Measurements from ENCODE around the gene ALOX5.

ALOX5 gene

DNA sequence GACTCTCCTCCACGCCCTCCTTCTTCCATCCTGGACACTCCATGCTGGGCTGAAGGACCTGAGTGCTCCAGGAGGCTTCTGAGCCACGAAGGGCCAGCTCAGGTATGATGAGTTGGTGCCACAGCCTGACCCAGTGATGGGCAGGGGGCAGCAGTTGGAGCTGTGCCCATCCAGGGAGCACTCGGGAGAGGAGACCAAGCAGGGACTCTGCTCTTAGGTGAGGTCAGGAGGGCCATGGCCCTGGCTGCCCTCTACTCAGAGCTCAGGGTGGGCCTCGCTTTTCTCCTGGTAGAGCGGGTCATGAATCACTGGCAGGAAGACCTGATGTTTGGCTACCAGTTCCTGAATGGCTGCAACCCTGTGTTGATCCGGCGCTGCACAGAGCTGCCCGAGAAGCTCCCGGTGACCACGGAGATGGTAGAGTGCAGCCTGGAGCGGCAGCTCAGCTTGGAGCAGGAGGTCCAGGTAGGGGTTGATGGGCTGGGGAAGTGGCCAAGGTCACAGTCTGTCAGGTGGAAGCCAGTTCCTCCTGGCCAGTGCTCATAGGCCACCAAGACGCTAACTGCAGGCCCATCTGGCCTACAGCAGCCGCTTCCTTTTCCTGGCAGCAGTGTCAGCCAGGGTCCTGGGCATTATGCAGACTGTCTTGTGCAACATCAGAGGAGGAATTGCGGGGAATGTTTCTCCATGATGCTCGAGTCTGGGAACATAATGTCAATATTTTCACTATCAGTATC, 50.8 kb downstream of the ALOX5 start:
- DNase-seq (ENCODE audit: low spot score), result no peak

DNA sequence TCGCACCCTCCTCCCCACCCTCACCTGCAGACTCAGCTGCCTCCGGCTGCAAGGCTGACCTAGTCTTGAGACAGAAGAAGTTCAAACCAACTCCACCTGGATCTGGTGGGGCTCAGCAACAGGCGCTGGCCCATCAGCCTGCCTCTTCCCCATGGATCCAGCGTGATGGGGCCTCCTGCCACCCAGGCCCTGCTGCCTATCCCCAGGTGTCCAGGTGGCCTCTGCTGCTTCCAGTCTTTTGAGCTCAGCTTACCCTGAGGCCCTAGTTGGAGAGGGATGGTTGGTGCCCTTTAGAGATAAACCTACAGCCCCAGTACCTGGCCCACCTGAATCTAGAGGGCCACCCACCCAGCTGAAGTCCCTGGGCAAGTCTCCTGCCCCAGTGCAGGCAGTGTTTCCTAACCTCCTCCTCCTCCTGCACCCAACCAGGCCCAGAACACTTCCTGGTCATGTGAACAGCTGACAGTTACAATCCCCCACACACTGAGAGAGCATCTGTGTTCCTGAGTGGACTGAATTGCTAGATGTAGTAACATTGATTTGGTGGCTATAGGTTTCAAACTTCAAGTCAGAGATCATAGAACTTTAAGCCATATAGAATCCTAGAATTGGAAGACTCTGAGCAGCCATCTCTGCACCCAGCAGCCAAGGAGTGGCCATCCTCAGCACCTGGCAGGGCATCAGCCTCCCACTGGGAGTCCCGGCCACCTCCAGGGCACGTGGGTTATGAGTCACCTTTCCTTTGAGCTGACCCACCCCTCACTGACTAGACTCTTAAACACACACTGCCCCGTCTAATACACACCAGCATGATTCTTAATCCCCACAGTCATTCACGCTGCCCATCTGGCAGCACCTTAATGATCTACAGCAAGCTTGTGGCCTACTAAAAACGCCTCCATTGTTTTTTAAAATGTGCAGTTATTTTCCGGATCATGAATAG, 51.9 kb downstream of the ALOX5 start:
- DNase-seq (ENCODE audit: low spot score), result no peak

DNA sequence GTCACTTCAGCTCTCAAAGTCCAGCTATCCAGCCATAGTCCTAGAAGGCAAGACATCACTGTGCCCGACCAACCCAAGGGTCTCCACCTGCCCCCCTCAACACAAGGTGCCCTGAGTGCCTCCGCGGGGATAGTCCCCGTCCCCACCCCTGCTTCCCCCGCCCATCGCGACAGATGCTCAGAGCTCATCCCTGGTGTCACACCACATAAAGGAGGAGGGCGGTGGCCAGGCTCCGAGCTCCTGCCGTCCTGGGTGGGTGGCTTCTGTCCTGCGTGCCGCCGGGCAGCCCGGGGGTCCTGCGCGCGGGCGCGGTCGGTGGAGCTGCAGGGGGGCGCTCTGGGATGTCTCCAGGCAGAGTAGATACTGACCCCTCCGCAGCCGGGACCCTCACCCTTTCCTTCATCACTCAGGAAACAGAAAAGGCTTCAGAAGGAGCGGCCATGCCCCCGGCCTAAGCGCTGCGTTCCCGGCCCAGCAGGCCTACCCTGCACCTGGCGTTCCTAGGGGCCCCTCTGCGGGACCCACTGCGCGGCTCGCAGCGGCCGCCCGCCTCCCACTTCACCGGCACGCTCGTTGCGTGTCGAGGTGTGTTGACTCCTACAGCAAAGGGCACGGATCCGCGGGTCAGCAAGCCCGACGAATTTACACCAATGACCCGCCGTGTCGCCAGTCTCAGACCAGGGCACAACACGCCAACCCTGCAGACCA, 53.4 kb downstream of the ALOX5 start:
- no peak for DNase-seq (ENCODE audit: low spot score)

DNA sequence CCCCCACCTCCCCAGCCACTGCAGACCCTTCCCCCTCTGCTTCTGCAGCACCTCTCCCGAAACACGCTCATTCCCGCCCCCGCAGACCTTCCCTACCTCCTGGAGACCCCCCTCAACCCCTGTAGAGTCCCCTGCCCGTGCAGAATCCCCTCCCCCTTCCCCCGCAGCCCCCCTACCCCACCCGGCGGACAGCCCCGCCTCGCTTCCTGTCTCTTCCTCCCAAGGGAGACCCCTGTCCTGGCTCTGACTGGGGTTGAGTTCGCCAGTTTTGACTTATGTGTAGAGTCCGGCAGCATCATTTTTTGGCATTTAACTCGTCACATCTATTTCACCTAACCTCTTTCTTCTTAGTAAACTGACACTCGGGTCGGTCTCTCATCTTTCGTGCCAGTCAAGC, 54.0 kb downstream of the ALOX5 start:
- DNase-seq (ENCODE audit: low spot score), result no peak

DNA sequence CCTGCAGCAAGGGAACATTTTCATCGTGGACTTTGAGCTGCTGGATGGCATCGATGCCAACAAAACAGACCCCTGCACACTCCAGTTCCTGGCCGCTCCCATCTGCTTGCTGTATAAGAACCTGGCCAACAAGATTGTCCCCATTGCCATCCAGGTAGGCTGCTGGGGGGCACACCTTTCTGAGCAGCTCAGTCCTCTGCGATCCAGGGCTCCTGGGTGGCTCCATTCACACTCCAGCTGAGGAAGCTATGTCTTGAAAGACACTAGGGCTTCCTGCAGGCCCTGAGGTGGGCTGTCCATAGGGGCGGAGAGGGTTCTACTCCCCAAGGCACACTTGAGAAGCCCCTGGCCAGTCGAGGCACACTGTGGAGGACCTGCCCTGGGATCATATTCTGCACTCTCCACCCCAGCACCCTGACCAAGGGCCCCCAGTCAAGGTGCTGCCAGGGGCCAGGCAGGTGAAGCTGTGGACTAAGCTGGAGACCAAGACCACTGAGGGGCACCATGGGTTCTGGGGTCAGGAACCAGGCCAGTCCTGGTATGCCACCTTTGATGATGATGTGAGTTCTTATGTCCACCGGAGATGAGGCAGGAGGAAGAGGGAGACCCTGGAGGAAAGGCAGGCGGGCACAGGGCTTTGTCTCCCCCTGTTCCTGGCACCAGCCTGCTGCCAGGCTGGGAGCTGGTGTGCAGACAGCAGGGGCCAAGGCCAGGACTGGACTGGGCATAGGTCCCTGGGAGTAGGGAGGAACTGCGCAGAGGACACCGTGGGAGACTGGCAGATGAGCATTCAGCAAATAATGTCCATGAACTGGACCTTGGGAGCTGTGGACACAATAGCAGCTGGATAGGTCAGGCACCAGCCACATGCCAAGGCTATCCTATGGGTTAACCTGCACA, 54.8 kb downstream of the ALOX5 start:
- no peak for DNase-seq (ENCODE audit: low spot score)

DNA sequence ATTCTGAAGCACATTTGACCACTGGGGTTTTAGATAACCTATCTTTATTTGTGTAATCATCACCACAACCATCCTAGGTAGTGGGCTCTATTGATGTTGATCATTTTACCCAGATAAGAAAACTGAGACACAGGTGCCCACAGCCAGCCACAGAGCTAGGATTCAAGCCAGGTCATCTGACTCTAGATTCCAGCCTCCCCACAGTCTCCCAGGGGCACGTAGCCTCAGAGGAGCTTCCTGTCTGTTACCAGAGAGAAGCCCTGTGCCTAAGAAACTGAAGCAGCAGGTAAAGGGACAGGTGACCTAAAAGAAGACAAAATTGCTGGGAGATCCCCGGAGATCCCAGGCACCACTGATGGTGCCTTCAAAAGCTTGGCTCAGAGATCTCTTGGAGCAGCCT, 55.8 kb downstream of the ALOX5 start:
- no peak for DNase-seq (ENCODE audit: low spot score)

DNA sequence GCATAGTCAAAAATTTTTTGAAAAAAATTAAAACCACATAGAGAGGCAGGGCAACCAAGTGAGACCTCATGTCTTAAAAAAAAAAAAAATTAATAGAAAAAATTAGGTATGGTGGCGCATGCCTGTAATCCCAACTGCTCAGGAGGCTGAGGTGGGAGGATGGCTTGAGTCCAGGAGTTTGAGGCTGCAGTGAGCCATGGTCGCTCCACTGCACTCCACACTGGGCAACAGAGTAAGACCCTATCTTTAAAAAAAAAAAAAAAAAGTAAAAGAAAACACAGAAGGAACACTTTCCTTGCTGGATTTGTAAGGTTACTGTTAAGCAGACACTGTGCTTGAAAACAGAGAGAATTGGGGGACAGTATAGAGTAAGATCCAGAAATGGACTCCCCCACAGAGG, 58.1 kb downstream of the ALOX5 start:
- no peak for DNase-seq (ENCODE audit: low spot score)

DNA sequence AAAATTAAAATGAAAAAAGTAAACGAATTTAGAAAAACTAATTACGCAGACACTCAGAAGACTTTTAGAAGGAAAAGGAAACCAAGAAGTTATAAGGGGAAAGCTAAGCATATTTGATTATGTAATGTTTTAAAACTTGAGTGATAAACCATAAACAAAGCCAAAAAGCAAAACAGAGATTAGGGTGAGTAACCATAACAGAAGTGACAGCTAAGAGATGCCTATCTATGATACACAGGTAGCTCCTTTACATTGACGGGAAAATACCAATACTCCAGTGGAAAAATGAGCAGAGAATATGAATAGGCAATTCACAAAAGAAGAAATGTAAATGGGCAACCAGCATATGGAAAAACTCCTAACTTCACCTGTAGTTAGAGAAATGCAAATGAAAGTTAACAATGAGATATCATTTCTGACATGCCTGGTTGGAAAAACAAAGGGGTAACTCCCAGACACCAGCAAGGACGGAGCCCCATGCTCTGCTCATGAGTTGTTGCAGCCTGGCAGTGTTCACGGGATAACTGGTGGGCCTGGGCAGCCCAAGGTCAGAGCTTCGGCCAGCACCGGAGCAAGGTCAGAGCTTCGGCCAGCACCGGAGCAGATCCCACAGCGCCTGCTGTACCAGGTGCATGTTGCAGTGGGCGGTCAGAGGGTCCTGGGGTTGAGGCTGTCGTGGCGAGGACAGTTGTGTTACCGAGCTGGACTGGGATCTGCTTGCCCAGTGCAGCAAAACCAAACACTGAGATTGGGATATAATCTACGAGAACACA, 58.9 kb downstream of the ALOX5 start:
- no peak for DNase-seq (ENCODE audit: low spot score)

DNA sequence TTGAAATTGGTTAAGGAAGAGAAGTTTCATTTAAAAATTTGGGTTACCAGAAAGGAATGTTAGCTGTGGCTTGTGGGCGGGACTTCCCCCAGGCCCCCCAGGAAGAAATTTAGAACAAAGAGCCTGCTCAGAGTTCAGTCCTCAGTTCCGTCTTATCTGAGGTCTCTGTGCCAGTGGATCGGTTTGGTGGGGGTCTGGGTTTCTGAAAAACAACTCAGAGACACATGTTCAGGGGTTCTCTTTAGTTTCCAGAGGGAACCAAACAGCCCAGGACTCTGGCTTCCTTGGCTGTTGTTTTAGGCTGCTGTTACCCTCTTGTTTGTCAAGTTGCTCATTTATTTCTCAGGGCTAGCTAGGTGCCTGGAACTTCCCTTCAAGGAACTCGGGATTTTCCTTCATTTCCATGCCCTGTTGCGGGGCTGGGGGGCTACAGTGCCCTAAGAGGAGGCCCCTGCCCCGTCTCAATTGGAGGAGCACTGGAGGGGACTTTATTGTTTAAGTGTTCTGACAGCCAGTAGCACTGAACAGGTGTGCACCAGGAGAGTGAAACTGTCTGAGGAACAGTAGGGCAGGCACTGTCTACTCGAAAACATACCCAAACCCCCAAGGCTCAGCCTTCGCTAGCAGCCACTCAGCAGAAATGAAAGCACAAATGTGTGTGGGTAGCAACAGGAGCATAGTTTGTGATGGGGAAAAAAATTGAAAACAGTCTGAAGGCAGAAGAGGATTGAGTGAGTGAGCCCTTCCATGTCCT, 59.9 kb downstream of the ALOX5 start:
- no peak for DNase-seq (ENCODE audit: low spot score)

DNA sequence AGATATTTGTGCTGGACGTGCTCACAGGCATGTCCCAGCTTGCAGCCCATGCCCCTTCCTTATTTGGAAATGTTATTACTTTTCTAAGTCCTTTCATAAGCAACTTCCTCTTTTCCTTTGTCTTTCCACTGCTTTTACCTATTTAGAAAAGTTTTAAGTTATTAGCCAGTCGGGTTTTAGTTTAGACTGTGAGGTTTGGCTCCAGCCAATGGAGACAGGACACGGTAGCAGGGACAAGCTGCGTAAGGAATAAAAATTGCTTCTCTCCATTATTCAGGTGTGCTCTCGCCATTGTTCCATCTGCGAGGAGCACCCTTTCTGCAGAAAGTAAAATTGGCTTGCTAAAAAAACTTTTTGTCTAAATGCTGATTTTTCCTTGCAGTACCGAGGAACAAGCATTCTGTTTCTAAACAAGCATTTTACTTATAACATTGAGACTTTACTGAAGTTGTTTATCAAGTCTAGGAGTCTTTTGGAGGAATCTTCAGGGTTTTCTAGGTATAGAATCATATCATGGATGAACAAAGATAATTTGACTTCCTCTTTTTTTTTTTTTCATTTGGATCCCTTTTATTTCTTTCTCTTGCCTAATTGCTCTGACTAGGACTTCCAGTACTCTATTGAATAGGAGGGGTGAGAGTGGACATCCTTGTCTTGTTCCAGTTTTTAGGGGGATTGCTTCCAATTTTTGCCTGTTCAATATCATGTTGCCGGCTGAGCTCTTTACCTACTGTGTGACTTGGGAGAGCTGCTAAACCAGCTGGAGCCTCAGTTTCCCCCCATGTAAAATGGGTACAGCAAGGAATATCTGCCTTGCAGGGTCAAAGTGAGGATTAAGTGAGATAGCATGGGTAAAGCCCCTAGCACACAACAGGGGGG, 63.8 kb downstream of the ALOX5 start:
- DNase-seq (ENCODE audit: low spot score), result no peak

DNA sequence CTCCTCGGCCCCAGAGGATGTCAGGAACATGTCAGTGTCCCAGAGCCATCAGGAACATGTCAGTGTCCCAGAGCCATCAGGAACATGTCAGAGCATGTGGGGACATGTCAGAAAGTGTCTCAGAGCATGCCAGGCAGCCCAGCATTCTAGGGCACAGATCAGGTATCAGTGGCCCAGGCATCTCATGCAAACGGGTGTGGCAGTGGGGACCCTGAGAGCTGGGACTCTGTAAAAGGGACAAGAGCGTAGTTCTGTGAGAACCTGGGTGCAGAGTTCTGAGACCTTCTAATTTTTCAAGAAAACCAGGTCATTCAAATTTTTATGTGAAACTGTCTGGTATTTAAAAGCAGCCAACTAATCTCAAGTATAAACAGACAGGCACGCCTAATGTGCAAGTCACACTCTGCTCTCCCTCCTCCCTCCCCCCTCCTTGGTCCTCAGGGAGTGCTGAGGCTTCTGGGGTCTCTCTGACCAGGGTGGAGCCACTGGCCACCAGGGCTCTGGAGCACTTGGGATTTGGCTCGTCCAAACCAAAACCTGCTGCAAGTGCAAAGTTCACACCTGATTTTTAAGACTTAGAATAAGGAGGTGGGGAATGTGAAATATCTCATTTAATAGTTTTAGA, 64.6 kb downstream of the ALOX5 start:
- peak; percentile 26 for DNase-seq (ENCODE audit: low spot score)

DNA sequence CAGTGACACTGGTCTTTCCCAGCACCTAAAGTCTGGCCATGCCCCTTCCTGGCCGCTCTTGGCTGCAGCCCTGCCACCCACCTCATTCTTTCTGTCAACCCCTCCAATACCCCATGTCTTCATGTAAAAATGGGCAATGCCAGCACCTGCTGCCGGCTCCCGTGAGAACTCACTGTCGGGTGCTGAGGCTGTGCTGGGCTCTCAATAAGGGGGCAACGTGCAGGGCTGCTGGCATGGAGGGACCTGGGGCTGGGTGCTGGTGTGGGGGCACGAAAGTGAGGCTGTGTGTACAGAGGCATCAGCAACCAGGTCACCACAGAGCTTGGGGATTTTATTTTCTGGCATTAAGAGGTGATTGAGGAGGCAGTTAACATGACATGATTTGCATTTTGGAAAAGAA, 65.3 kb downstream of the ALOX5 start:
- DNase-seq (ENCODE audit: low spot score), result no peak

DNA sequence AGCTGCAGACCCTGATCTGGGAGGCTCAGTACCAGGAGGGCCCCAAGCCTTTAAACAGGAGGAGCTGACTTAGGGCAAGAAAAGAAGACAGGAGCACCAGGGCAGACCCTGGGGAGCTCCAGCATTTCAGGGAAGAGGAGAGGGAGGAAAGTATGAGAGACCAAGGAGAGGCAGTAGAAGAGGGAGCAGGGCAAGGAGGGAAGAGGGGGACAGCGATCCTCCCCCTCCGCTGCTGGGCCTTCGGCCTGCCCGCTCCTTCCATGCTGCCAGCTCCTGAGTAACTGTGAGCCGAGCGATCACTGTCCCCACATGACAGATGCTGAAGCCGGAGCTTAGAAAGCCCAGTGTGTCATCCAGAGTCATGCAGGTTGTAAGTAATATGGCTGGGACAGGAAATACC, 65.9 kb downstream of the ALOX5 start:
- DNase-seq (ENCODE audit: low spot score), result no peak

DNA sequence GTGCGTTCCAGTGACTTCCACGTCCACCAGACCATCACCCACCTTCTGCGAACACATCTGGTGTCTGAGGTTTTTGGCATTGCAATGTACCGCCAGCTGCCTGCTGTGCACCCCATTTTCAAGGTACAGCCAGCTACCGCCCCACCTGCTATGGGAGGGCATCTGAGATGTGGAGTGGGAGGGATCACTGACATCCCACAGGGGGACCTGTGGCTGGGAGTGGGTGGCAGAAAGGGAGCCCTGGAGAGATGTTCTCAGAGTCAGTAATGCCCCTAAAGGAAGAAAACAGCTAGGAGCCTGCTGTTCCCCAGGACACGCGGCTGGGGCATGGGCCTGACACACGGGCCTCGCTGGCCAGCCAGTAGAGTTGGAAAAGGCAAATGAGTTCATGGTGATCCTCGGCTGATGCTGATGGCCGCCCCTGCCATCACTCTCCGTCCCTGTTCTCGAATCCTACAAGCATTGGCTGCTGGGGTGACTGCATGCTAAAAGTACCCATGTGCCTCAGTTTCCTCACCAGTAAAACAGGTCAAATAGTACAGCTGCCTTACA, 66.6 kb downstream of the ALOX5 start:
- DNase-seq (ENCODE audit: low spot score), result no peak

DNA sequence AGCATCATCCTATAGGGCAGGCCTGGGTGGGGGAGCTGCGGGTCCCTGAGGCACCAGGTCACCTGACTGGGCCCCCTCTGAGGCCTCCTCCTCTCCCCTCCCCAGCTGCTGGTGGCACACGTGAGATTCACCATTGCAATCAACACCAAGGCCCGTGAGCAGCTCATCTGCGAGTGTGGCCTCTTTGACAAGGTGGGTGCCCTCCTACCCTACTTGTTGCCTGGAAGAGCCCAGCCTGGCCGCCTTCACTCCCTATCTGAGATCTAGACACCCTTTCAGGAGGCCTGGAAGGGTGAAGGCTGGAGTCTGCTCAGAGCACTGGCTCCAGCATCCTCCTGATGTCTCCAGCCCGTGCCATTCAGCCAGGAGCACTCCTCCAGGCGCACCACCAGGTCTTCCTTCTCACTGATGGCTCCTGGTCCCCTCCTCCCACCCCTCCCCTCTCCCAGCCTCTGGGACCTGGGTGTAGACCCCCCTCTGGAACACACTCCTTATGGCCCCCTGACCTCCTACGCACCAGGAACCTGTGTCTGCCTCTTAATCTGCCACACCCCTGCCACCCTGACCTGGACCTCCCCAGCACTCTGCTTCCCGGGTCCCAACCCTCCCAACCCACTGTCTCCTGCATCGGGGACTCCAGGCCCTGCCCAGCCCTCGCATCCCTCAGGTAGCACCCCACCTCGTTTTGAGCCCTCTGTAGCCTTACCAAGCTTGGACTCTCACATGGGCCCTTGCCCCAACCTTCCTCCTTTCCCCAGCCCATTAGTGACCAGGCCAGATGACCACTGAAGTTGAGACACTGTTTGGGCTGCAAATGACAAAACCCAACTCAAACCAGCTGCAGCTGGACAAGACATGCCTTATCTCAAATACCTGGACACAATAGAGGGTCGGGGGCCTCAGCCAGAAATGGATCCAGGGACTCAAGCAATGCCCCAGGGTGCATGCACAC, 67.5 kb downstream of the ALOX5 start:
- DNase-seq (ENCODE audit: low spot score), result no peak

DNA sequence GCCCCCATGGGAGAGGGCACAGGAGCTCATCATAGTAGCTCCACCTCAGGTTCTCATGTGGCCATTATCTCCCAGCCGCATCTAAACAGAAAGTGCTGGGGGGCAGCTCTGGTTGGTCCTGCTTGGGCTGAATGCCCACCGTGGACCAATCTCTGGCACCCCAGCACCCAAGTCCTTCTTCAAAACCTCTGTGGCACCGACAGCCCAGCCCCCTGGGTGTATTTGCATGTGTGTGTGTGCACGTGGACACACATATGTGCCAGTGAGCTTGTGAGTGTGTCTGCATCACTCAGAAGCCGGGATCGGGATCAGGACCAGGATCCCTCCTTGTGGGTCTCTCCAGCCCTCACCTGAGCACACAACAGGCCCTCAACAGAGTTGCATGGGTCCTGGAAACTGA, 68.2 kb downstream of the ALOX5 start:
- DNase-seq (ENCODE audit: low spot score), result no peak

DNA sequence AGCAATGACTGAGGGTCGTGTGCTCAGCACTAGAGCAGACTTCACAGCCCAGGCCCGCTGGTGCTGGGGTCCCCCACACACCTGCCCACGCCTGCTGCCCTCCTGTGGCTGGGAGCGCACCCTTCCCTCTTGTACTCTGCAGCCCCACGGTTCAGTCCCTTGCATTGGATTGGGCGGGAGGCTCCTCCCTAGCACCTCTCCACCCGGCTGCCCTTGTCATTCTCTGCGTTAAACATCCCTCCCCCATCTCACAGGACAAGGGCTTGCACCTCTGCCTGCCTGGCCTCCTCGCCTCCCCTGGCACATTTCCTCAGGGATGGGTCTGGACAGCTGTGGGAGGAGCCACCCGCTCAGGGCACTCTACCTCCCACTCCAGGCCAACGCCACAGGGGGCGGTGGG, 68.6 kb downstream of the ALOX5 start:
- DNase-seq (ENCODE audit: low spot score), result no peak
